ENCODE results near the gene PNMT.

The PNMT gene

DNA sequence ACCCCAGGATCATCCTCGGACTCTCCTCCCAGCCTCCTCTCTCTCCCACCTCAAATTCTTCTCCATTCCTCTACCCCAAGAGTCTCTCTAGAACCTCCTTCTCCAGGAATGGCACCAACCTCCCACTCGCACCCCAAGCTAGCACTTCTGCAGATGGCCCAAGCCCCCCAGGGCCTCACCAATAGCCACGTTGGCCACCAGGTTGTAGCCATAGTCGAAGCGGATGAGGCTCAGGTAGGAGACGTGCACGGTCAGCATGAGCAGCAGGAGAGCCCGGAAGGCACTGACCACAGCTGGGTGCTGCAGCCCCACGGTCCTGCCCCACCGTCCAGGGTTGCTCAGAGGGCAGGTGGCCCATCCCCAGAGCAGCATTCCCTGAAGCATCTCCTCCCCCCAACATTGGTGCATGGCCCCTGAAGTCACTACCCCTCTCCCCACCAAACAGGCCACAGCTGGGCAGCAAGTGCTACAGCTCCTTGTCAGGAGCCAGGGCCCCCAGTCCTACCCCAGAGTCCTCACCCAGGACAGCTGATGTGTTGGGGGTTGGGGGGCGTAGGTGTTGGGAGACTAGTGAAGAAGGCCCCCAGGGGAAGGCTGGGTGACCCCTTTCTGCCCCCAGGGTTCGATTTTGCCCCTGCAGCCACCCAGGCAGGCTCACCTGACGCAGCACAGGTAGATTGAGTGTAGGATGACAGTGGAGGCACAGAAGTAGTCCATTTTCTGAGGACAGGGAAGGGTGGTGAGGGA is 5.3 kb downstream of the PNMT start:
- no peaks in the 10 kb centered on the region for H3K9me3 Mint-ChIP-seq
- CTCF ChIA-PET = interaction anchor here (1.4 to 9.5 kb wide), 2 partner anchors 19 to 51 kb away, joined by 5 to 115 read pairs; no protein-coding TSS in a partner anchor
- H3K27me3 Mint-ChIP-seq = peaks cover 53% of the 10 kb centered on the region
- H3K4me3 Mint-ChIP-seq = no peak overlapping the region
- H3K4me1 Mint-ChIP-seq = peaks cover 42% of the 10 kb centered on the region
- H3K36me3 Mint-ChIP-seq = peaks cover 5% of the 10 kb centered on the region
- no peak for DNase-seq
- no peak overlapping the region for H3K27ac Mint-ChIP-seq

DNA sequence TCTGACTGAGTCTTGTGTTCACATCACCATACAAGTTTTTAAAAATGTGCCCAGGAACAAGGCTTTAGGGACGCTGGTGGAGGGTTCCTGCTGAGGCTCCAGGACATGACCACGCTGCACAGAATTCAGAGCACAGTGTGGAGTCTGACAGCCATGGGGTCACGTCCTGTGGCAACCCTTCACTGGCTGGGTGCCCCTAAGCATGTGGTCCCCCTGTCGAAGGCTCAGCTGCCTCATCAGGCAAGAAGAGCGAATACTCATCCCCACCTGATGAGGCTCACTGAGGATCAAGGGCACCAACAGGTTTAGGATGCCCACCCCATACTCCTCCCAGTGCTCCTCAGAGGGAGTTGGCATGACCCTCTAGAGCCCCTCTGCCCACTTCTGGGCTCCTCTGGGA is 5.9 kb downstream of the PNMT start:
- no peak for DNase-seq
- H3K4me1 Mint-ChIP-seq = peaks cover 45% of the 10 kb centered on the region
- no peak overlapping the region for H3K4me3 Mint-ChIP-seq
- H3K36me3 Mint-ChIP-seq = peaks cover 11% of the 10 kb centered on the region
- H3K9me3 Mint-ChIP-seq = no peaks in the 10 kb centered on the region
- peaks cover 46% of the 10 kb centered on the region for H3K27me3 Mint-ChIP-seq
- CTCF ChIA-PET = interaction anchor here (1.4 to 9.5 kb wide), 3 partner anchors 20 to 52 kb away, joined by 4 to 115 read pairs (median 5); no protein-coding TSS in a partner anchor
- H3K27ac Mint-ChIP-seq = no peak overlapping the region

DNA sequence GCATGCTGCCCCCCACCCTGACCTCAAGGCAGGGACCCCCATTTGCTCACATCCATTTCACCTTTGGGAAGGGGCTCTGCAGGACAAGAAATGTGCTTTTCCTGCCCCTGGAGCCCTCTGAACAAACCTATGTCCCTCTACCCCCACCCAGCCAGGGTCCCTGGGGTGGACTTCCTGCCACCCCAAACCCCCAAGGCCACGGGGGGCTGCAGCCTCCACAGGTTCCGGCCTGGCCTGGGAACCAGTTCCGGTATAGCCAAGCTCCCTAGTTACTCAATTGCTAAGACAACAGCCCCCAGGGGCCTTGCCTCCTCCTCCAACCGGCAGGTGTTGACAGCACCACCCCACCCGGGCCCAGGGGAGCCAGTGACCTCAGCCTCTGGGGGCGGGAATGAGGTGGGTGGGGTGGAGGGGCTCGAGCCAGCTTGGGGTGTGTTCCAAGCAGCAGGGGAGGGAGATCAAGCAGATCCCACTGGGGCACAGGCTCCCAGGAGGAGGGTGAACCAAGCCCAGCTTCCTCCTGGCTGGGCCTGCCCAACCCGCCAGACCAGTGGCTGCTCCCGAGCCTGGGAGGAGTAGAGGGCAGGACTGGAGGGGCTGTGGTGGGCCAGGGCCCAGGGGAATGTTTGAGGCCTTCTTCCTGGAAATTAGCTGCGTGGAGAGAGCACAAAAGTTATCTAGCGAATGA is 6.6 kb downstream of the PNMT start:
- CTCF ChIA-PET = interaction anchor here (1.0 to 1.6 kb wide), 4 partner anchors 21 to 54 kb away, joined by 3 to 5 read pairs (median 4); no protein-coding TSS in a partner anchor
- no peak overlapping the region for H3K27ac Mint-ChIP-seq
- no peak overlapping the region for H3K4me3 Mint-ChIP-seq
- peaks cover 52% of the 10 kb centered on the region for H3K4me1 Mint-ChIP-seq
- H3K36me3 Mint-ChIP-seq = peaks cover 13% of the 10 kb centered on the region
- H3K27me3 Mint-ChIP-seq = peaks cover 39% of the 10 kb centered on the region
- no peaks in the 10 kb centered on the region for H3K9me3 Mint-ChIP-seq
- DNase-seq = no peak

DNA sequence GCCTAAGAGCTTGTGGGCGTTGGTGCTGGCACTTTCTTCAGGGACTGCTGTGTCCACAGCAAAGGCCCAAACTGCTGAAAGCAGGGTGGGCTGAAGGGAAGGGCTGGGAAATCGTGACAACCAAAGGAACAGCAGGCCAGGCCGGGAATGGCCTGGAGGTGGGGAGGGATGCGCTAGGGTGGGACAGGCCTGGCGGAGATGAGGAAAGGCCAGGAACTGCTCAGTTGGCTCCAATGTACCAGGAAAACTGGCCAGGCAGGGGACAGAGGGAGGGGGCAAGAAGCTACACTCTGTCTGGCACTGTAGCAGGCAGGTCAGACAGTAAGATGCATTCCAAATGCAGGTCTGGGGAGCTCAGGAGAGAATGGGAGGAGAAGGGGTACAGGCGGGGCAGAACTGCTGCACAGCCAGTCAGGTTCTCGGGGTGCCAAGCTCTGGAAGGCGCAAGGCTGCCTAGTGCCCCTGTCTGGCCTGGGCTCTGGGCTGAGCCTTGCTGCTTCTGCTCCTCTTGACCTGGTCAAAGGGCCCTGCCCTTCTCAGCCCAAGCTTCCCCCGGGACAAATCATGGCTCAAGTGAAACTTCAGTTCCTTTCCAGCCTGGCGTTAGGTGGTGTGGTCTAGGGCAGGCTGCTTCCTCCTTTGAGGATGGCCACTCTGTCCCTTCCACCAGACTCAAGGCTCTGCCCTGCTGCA is 7.3 kb downstream of the PNMT start:
- H3K9me3 Mint-ChIP-seq = no peaks in the 10 kb centered on the region
- no peak overlapping the region for H3K4me3 Mint-ChIP-seq
- H3K36me3 Mint-ChIP-seq = peaks cover 18% of the 10 kb centered on the region
- CTCF ChIA-PET = interaction anchor here (1.0 to 1.6 kb wide), 7 partner anchors 22 to 128 kb away, joined by 3 to 5 read pairs (median 3); no protein-coding TSS in a partner anchor
- H3K4me1 Mint-ChIP-seq = peaks cover 59% of the 10 kb centered on the region
- DNase-seq = no peak
- peak overlapping the region; percentile 84 for H3K27ac Mint-ChIP-seq
- peaks cover 32% of the 10 kb centered on the region for H3K27me3 Mint-ChIP-seq

DNA sequence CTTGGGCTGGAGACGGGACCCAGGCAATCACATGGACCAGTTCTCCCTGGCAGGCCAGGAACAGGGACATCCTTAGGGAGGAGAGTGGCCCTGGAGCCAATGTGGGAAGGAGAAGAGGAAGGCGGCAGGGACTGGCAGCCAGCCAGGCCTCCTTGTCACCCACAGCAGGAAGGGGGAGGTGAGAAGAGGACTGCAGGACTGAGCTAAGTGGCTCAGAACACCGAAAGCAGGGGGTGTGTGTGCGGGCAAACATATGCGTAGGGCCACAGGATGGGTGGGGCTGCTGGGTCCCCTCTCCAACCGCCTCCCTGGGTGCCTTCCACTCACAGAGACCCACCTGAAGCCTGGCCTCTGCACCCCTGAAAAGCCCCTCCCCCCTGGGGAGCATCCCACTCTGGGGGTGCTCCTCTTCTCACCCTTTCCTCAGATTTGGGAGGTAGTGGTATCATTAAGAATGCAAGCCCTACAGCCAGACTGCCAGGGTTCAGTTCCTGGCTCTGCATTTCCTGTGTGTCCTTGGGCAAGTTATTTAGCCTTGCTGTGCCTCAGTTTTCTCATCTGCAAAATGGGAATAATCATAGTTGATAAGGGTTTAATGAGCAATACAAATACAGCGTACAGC is 8.1 kb downstream of the PNMT start:
- H3K36me3 Mint-ChIP-seq = peaks cover 22% of the 10 kb centered on the region
- H3K4me1 Mint-ChIP-seq = peaks cover 64% of the 10 kb centered on the region
- peaks cover 27% of the 10 kb centered on the region for H3K27me3 Mint-ChIP-seq
- H3K9me3 Mint-ChIP-seq = no peaks in the 10 kb centered on the region
- CTCF ChIA-PET = interaction anchor here (1.0 to 1.6 kb wide), 6 partner anchors 24 to 129 kb away, joined by 3 to 4 read pairs (median 3); no protein-coding TSS in a partner anchor
- H3K27ac Mint-ChIP-seq = peak overlapping the region; percentile 84
- peak overlapping the region; percentile 11 for H3K4me3 Mint-ChIP-seq
- DNase-seq = peak; percentile 82

DNA sequence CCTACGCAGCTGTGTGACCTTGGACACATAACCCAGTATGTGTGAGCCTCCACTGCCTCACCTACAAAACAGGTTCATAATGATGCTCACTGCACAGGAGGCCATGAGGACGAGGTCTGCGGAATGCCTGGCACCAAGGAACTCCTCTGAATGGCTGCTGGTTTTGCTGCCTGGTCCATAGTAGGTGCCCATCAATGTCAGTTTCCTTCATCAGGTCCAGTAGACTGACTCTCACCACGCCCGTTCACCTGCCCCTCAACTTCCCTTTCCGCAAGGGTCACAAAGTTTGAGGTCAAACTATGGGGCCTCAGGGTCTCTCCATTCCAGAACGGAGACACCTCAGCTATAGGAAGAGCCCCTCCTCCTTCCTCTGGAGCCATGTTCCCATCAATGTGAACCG is 8.8 kb downstream of the PNMT start:
- H3K4me1 Mint-ChIP-seq = peaks cover 60% of the 10 kb centered on the region
- peaks cover 22% of the 10 kb centered on the region for H3K36me3 Mint-ChIP-seq
- DNase-seq = no peak
- peaks cover 19% of the 10 kb centered on the region for H3K27me3 Mint-ChIP-seq
- H3K4me3 Mint-ChIP-seq = no peak overlapping the region
- CTCF ChIA-PET = interaction anchor here (1.0 kb wide), 1 partner anchor 44 kb away, joined by 3 read pairs; no protein-coding TSS in a partner anchor
- no peaks in the 10 kb centered on the region for H3K9me3 Mint-ChIP-seq
- H3K27ac Mint-ChIP-seq = peak overlapping the region; percentile 84

DNA sequence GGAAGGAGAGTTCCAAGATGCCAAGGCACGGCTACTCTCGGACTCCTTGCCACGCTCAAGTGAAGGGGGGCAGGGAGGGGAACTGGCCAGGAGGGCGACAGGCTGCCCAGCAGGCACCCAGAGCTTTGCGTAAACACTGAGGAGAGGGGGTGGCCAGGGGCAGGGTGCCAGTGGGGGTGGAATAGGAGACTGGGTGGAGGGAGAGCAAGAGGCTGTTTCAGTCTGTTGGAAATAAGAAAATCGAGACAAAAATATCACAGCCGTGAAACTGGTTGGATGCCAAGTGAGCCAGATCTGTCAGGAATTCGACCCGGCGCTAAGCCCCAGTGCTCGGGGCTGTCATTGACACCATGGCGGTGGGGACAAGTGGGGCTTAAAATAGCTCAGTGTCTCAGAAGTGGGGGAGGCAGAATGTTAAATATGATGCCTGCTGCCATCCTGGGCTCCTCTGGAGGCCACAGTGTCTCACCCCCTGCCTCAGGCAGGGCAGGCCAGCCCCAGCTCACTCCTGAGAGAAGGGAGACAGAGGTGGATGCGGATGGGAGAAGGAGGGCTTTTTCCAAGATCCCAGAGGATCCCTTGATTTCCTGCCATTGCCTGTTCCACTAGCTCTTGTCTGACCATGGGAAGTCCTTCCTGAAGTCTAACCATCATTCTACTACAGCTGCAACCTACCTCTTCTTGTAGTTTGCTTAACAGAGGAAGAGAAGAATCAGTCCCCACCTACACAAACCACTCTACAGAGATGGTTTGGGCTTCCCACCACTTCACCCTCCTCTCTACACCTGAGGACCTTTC is 9.5 kb downstream of the PNMT start:
- H3K27me3 Mint-ChIP-seq = peaks cover 12% of the 10 kb centered on the region

DNA sequence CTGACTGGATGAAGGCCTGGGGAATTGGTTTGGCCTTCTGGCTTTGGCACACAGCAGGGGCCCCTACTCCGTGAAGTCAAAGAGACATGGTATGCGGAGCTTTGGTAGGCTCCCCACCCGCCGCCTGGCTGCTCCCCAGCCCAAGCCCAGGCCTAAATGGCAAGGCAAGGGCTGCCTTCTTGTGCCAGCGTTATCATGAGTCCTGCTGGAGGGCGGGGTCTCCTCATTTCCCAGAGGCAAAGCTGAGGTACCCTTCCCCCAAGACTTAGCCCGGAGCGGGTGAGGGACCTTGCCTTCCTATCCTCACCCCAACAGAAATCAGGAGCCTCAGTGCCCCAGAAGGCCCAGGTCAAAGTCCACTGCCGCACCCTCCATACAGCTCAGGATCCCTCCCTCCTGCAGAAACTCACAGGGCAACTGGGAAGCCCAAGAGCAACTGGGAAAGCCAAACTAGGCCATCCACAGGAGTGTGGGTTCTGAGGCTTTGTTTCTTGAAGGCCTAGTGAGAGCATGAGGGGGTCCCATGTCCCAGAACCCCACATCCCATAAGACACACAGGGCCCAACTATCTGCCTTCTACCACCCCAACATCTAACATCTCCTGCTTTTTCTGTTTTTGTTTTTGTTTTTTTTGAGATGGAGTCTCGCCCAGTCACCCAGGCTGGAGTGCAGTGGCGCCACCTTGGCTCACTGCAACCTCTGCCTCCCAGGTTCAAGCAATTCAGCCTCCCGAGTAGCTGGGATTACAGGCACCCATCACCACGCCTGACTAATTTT is 10.3 kb downstream of the PNMT start:
- H3K27ac Mint-ChIP-seq = peak overlapping the region; percentile 88
- DNase-seq = no peak

More for the DNA sequence above, 9.5 kb downstream of the PNMT start:
- Mint-ChIP-seq H3K9me3 (no peaks in the 10 kb centered on the region), H3K4me3 (no peak overlapping the region), H3K4me1 (peaks cover 60% of the 10 kb centered on the region), H3K36me3 (peaks cover 25% of the 10 kb centered on the region), H3K27ac (peak overlapping the region; percentile 84)
- DNase-seq = no peak
- CTCF ChIA-PET = interaction anchor here (0.8 to 2.2 kb wide), 2 partner anchors 11 to 23 kb away, joined by 3 to 9 read pairs; partner anchors contain the start of gene TCAP

DNA sequence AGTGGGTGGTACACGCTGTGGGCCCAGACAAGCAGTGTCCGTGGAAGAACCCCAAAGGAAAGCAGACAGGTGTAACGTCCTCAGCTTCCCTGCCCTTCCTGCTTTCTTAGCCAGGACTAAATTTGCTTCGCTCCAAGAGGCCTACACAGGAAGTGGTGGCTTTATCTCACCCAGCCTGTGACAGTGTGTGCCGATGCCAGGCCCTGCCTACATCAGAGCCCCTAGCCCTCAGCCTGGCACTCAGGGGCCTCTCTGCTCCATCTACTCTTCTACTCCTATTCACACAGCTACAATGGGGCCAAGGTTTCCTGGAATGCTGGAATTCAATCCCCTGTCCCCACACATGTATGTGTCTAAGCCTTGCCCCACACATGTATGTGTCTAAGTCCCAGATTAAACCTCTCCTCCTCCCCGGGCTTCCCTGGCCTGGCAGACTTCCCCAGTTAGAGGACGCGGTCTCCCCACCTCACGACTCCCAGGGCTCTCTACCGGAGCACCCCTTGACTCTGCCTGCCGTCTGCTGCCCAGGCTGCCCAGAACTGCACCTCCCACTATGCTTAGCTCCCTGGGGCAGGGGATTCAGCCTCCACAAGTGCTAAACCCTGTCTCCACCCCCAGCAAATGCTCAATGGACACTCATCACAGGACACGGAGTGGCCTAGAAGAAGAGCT is 11.4 kb downstream of the PNMT start:
- Mint-ChIP-seq H3K4me1 (peaks cover 60% of the 10 kb centered on the region), H3K4me3 (no peak overlapping the region), H3K36me3 (peaks cover 37% of the 10 kb centered on the region), H3K27ac (peak overlapping the region; percentile 88), H3K9me3 (no peaks in the 10 kb centered on the region), H3K27me3 (no peaks in the 10 kb centered on the region)
- CTCF ChIA-PET = interaction anchor here (0.7 to 3.7 kb wide), 9 partner anchors 8 to 58 kb away, joined by 3 to 14 read pairs (median 8); partner anchors contain the start of genes MIEN1, PGAP3 and TCAP
- DNase-seq = peak; percentile 63

More for the DNA sequence above, 10.3 kb downstream of the PNMT start:
- no peak overlapping the region for H3K4me3 Mint-ChIP-seq
- H3K9me3 Mint-ChIP-seq = no peaks in the 10 kb centered on the region
- peaks cover 31% of the 10 kb centered on the region for H3K36me3 Mint-ChIP-seq
- H3K27me3 Mint-ChIP-seq = peaks cover 4% of the 10 kb centered on the region
- CTCF ChIA-PET = interaction anchor here (1.2 to 2.3 kb wide), 6 partner anchors 9 to 57 kb away, joined by 3 to 9 read pairs (median 8); partner anchors contain the start of genes MIEN1, PGAP3 and TCAP
- peaks cover 60% of the 10 kb centered on the region for H3K4me1 Mint-ChIP-seq

DNA sequence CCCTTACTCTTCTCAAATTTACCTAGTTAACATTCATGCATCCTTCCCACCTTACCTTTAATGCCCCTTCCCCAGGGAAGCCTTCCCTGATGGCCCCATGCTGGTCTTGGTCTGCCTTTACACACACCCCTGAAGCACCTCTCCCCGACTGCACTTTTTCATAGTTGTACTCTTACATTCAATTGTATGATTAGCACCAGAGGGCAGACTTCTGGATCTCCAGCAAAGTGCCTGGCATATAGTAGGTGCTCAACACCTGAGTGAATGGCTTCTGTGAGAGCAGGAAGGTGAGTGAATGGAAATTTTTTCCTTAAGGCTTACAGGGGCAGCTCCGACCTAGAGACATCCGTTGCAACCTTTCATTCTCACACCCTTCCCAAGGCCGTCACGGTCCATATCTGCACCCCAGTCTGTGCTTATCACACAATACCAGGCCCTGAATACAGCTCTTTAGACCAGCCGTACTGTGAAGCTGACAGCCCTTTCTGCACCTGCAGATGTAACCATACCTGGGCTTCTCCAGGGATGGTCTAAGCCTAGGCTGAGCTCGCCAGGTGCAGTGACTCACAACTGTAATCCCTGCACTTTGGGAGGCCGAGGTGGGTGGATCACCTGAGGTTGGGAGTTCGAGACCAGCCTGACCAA is 15.2 kb downstream of the PNMT start:
- no peak for DNase-seq
- no peak overlapping the region for H3K4me3 Mint-ChIP-seq
- peaks cover 43% of the 10 kb centered on the region for H3K36me3 Mint-ChIP-seq
- peaks cover 47% of the 10 kb centered on the region for H3K4me1 Mint-ChIP-seq
- H3K27ac Mint-ChIP-seq = no peak overlapping the region
- CTCF ChIA-PET = interaction anchor here (0.7 kb wide), 1 partner anchor 14 kb away, joined by 3 read pairs; no protein-coding TSS in a partner anchor
- H3K27me3 Mint-ChIP-seq = no peaks in the 10 kb centered on the region
- no peaks in the 10 kb centered on the region for H3K9me3 Mint-ChIP-seq

DNA sequence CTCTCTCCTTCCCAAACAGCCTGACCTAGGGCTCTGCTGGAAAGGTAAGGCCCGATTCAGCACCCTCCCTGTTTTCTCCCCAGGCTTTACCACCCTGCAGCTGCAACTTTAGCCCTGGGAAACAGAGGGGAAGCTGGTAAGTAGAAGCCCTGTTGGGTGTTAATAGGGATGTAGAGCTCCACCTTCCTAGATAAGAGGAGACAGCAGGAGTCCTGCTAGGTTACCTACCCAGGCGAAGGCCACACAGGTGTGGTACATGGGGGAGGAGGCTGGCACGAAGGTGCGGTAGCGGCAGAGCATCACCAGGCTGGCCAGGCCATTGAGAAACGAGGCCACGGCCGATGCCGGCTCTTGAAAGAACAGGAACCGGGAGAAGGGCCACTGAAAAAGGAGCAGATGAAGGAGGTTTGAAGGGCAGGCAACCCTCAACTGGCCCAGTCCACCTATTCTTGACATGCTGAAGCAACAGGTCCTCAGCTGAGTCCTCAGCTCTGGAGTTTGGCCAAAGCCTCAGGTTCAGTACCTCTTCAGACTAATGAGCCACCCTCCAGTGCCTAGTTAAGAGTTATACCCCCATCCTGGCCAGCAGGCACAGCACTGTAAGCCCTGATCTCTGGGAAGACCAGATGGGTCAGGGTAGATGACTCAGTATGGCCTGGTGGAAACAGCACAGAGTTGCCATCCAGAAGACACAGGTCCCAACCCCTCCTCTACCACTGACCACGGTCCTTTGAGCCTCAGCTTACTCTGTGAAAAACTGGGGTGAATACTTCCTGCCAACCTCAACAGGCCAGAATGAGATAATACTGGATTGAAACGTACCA is 16.3 kb downstream of the PNMT start:
- no peak overlapping the region for H3K27ac Mint-ChIP-seq
- H3K36me3 Mint-ChIP-seq = peaks cover 39% of the 10 kb centered on the region
- H3K4me1 Mint-ChIP-seq = peaks cover 45% of the 10 kb centered on the region
- no peak overlapping the region for H3K4me3 Mint-ChIP-seq
- CTCF ChIA-PET = interaction anchor here (0.6 kb wide), 1 partner anchor 296 kb away, joined by 3 read pairs; the partner anchor contains the start of gene PSMD3
- no peaks in the 10 kb centered on the region for H3K27me3 Mint-ChIP-seq
- H3K9me3 Mint-ChIP-seq = no peaks in the 10 kb centered on the region
- no peak for DNase-seq

Measured in activated naive CD4-positive, alpha-beta T cell treated with anti-CD3 and anti-CD28 coated beads, Interleukin-2, amount 10 ng/mL, durations not matched to agents 7 days and 5 days (primary cell).